HTR-8/SVneo (cell line): ENCODE measurements around the gene THBS1.

Source experiments
- DNase-seq: peaks from one replicate; pipeline ENCODE4 v3.0.0; 2011; ENCODE audit warnings: low spot score, mixed read lengths; ENCODE audit not compliant: insufficient read length
- FAIRE-seq: peaks from 2 replicates; lab custom pipeline; 2011; peaks lifted over from hg19 to GRCh38; lab: Jason Lieb, UNC

The THBS1 gene

DNA sequence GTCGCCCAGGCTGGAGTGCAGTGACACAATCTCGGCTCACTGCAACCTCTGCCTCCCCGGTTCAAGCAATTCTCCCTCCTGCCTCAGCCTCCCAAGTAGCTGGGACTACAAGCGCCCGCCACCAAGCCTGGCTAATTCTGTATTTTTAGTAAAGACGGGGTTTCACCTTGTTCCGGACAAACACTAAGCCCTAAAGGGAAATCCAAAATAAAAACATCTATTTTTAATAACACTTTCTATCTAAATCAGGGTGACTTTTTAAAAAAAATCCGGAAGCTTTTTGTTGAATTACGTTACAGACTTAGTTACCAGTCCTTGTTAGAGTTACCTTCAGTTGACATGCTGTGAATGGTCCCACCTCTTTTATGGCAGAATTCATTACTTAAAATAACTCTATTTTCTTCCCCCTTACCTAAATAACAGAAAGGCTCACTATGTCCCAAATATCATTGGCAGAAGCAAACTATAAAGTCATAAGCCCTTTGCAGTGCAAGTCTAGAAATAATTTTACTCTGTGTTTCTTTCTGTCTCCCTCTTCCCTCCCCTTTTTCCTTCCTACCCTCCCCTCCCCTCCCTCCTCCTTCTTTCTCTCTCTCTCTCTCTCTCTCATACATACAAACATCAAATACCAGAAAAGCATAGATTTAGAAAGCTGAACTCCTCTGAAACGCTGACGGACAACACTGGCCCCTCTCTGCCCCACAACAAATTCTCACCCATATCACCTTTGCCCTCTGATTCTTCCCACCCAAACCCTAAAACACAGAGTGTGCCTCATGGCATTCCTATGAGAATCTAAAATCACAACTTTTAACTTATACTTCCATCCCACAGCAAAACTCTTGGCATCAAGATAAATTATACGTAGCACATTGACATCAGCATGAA, 18.3 kb downstream of the THBS1 start:
- FAIRE-seq = no peak

GRCh38 chr15:39599871-39600270, 19.0 kb downstream of the THBS1 start:
- DNase-seq (no peak), FAIRE-seq (no peak)

More for the DNA sequence above, 18.3 kb downstream of the THBS1 start:
- no peak for DNase-seq

- DNase-seq (no peak), FAIRE-seq (no peak)
Observed at GRCh38 chr15:39602143-39602542, 21.3 kb downstream of the THBS1 start.

GRCh38 chr15:39605146-39605545, 24.3 kb downstream of the THBS1 start:
- no peak for DNase-seq
- FAIRE-seq = no peak

GRCh38 chr15:39608185-39609139, 27.6 kb downstream of the THBS1 start:
- FAIRE-seq = no peak
- no peak for DNase-seq

- DNase-seq (no peak), FAIRE-seq (no peak)
Observed at GRCh38 chr15:39609166-39609916, 28.5 kb downstream of the THBS1 start.

DNA sequence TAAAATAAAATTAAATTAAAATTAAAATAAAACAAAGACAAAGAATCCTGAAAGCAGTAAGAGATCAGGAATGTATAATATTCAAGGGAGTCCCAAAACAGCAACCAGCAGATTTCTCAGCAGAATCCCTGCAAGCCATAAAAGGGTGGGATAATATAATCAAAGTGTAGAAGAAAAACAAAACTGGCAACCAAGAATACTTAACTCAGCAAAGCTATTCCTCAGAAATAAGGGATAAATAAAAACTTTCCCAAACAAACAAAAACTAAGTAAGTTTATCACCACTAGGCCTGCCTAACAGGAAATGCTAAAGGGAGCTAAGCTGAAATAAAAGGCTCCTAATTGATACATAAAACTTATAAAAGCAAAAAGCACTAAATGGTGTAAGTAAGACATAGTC, 29.8 kb downstream of the THBS1 start:
- FAIRE-seq = no peak
- DNase-seq = no peak

GRCh38 chr15:39613271-39613670, 32.4 kb downstream of the THBS1 start:
- DNase-seq = no peak
- no peak for FAIRE-seq

- no peak for DNase-seq
- no peak for FAIRE-seq
Observed at GRCh38 chr15:39613861-39614260, 33.0 kb downstream of the THBS1 start.

- DNase-seq = no peak
- no peak for FAIRE-seq
Observed at GRCh38 chr15:39616731-39617455, 36.0 kb downstream of the THBS1 start.

DNA sequence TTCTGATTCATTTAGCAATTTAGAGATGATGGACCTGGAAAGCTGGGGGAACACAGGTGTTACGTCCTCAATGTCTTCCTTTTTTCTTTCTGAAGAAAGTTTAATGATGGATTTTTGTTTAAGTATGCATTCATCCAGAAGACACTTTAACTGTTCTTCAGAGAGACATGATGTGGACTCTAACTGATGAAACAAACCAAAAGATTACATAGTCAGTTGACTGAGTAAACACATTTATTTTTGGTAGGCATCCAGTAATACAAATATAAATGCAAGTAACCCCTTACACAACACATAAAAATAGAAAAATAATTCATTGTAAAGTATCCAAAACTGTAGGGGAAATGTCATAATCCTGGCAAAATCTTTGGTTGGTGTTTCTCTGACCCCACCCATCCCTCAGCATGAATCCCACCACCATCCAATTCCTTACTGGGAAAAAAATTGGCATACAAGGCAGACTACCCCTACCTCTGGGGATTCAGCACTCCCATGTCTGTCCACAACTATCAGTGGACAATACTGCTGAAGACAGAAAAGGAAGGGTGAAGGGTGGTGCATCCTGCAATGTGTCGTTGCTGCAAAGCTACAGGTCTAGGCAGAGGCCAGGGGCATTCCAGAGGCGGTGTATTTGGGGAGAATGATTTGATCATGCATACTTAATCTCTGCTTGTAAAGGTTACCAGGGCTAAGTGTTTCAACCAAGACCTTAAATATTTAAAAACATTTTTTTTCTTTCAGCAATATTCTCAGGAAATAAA, 37.4 kb downstream of the THBS1 start:
- DNase-seq (no peak), FAIRE-seq (no peak)

- DNase-seq (no peak), FAIRE-seq (no peak)
Observed at GRCh38 chr15:39621210-39621609, 40.3 kb downstream of the THBS1 start.

DNA sequence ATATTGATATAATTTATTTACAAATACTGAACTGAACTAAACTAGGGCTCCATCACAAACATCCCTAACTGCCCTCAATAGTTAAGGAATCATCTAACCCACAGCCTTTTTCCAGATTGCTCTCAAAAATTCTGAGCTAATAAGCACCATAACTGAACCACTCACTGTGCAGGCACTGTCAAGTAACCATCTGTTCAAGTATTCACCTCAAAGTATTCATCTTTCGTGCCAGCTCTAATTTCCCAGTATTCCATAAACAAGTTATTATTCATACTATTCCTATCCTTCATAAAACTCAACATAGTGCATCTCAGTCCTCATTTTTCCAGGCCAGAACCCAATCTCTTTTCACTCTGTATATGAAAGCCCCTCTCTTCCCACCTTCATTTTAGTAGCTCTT, 41.1 kb downstream of the THBS1 start:
- no peak for FAIRE-seq
- DNase-seq = no peak

DNA sequence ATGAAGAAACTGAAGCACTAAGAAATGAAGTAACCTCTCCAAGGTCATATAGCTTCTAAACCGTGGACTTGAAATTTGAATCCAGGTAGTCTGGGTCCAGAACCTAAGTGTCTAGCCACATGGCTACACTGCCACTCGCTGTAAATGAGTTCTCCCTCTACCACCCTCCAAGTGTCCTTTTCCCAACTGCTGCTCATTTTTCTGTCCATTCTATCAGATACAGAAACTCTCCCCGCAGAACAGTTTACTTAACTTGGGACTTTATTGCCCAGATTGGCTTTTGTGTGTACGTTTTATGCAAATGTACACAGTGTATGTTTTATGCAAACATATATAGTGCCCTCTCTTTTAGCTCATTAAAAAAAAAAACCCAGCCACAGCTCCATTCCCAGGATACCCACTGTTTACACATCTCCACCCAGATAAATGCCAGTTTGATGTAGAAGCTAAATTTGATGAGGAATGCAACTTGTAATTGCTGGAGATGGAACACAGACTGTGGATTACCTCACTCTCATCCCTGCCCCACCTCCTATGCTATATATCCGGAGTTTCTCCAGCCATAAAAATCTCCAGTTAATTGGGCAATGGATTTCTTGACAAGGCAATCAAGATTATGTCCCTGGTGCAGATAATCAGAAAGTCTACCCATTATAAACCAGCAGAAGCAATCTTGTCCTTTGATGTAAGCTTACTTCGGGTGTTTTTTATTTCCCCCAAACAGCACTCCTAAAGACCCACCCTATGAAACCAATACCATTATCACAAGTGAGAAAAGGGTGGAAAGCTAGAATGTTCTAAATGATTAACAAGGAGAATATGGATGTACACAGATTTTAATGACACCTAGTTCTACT, 42.0 kb downstream of the THBS1 start:
- FAIRE-seq (no peak), DNase-seq (no peak)

DNA sequence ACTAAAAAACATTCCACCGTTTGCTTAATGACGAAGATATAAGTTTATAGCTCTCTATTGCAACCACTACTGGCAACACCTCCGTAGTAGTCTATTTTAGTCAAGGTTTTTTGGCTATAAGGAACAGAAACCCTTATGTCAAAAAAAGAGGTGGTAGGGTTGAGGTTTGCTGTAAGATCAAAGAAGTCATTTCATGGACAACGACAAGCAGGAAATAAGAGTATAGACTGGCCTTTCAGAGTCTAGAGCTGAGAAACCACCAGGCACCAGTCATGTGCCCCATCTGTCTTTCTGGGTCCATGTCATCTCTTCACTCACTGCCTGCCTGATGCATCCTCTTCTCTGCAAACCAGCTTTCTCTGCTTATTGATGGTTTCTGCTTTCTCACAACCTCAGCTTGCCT, 42.7 kb downstream of the THBS1 start:
- DNase-seq (no peak), FAIRE-seq (no peak)

DNA sequence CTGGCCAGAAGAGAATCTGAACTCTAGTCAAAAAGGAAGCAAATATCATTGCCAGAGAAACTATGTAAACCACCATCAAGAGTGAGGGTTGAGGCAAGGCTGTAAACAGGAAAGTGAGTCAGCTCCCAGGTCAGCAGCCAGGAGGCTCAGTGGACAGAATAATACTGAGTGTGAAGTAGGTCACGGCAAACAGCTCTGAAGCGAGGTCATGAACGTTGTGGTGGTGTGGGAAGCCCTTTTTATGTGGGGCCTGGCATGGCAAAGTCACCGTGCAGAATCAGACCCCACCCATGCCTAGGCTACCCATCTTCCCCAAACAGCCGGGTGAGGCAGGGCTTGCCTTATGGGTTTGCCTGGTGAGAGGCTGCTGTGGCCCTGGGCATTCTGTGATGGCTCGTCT, 43.9 kb downstream of the THBS1 start:
- DNase-seq (peak; percentile 49), FAIRE-seq (peak; percentile 13)

- FAIRE-seq = no peak
- DNase-seq = no peak
Observed at GRCh38 chr15:39625451-39625850, 44.6 kb downstream of the THBS1 start.

- DNase-seq = no peak
- FAIRE-seq = no peak
Observed at GRCh38 chr15:39625856-39626255, 45.0 kb downstream of the THBS1 start.
